Activated naive CD8-positive, alpha-beta T cell treated with anti-CD3 and anti-CD28 coated beads, Interleukin-2, amount 50 U/mL, for 24 hours (primary cell): Measurements from ENCODE around the gene FARP1.
"Not testable (repeated sequence)": the region's sequence is repeated elsewhere in the genome, so short reads cannot be mapped to it uniquely, and the experiment has no call there.

ENCODE experiments used
- ATAC-seq: fragments of 150-1000 bp; cut with Tn5 transposase; one replicate; pipeline ENCODE4 v1.10.0; 2021
- DNase-seq: peaks from one replicate; pipeline ENCODE4 v3.0.0; 2021
- H3K27ac Mint-ChIP-seq: one replicate; pipeline ENCODE4 v1.8.0; 2021; ENCODE audit warnings: mild to moderate bottlenecking, mixed read lengths
- H3K27me3 Mint-ChIP-seq: one replicate; pipeline ENCODE4 v1.8.0; 2021; ENCODE audit warnings: mixed read lengths
- H3K36me3 Mint-ChIP-seq: one replicate; pipeline ENCODE4 v1.8.0; 2021; ENCODE audit warnings: low read depth, mixed read lengths
- H3K4me1 Mint-ChIP-seq: one replicate; pipeline ENCODE4 v1.8.0; 2021; ENCODE audit warnings: mixed read lengths
- H3K4me3 Mint-ChIP-seq: one replicate; pipeline ENCODE4 v1.8.0; 2021; ENCODE audit warnings: mild to moderate bottlenecking, moderate library complexity, mixed read lengths
- H3K9me3 Mint-ChIP-seq: one replicate; pipeline ENCODE4 v1.8.0; 2021; ENCODE audit warnings: mixed read lengths

FARP1 gene

GRCh38 chr13:98216135-98216565, 73.3 kb downstream of the FARP1 start:
- Mint-ChIP-seq H3K4me1 (no peaks in the 10 kb centered on the region), H3K27ac (no peak overlapping the region), H3K9me3 (no peaks in the 10 kb centered on the region), H3K36me3 (no peaks in the 10 kb centered on the region), H3K27me3 (no peaks in the 10 kb centered on the region), H3K4me3 (no peak overlapping the region)
- ATAC-seq (no peak), DNase-seq (no peak)

- DNase-seq (no peak), ATAC-seq (no peak)
- no peaks in the 10 kb centered on the region for H3K9me3 Mint-ChIP-seq
- no peaks in the 10 kb centered on the region for H3K36me3 Mint-ChIP-seq
- H3K4me3 Mint-ChIP-seq = no peak overlapping the region
- H3K4me1 Mint-ChIP-seq = no peaks in the 10 kb centered on the region
- no peak overlapping the region for H3K27ac Mint-ChIP-seq
- no peaks in the 10 kb centered on the region for H3K27me3 Mint-ChIP-seq
Measured at GRCh38 chr13:98216711-98217285, 73.9 kb downstream of the FARP1 start.

GRCh38 chr13:98217597-98217996, 74.7 kb downstream of the FARP1 start:
- no peaks in the 10 kb centered on the region for H3K36me3 Mint-ChIP-seq
- H3K9me3 Mint-ChIP-seq = no peaks in the 10 kb centered on the region
- no peak for DNase-seq
- no peaks in the 10 kb centered on the region for H3K4me1 Mint-ChIP-seq
- no peak overlapping the region for H3K4me3 Mint-ChIP-seq
- no peak overlapping the region for H3K27ac Mint-ChIP-seq
- H3K27me3 Mint-ChIP-seq = no peaks in the 10 kb centered on the region
- ATAC-seq = no peak

DNA sequence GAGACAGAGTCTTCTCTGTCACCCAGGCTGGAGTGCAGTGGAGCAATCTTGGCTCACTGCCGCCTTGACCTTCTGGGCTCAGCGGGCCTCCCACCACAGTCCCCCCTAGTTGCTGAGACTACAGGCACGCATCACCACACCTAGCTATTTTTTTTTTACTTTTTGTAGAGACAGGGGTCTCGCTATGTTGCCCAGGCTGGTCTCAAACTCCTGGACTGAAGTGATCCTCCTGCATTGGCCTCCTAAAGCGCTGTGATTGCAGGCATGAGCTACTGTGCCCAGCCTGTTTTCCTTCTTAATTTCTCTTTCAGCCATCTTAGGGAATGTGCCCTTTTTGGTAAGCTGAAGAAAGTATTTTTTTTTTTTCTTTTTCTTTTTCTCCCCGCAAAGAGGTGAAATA, 76.8 kb downstream of the FARP1 start:
- Mint-ChIP-seq H3K27ac (no peak overlapping the region), H3K36me3 (no peaks in the 10 kb centered on the region)
- no peak for DNase-seq

GRCh38 chr13:98220271-98220791, 77.4 kb downstream of the FARP1 start:
- DNase-seq = no peak
- no peak overlapping the region for H3K4me3 Mint-ChIP-seq
- H3K9me3 Mint-ChIP-seq = no peaks in the 10 kb centered on the region
- H3K4me1 Mint-ChIP-seq = no peaks in the 10 kb centered on the region
- H3K36me3 Mint-ChIP-seq = no peaks in the 10 kb centered on the region
- H3K27me3 Mint-ChIP-seq = no peaks in the 10 kb centered on the region
- H3K27ac Mint-ChIP-seq = no peak overlapping the region
- ATAC-seq = no peak

More for the DNA sequence above, 76.8 kb downstream of the FARP1 start:
- no peak for ATAC-seq
- H3K27me3 Mint-ChIP-seq = no peaks in the 10 kb centered on the region
- no peaks in the 10 kb centered on the region for H3K9me3 Mint-ChIP-seq
- H3K4me3 Mint-ChIP-seq = no peak overlapping the region
- no peaks in the 10 kb centered on the region for H3K4me1 Mint-ChIP-seq

DNA sequence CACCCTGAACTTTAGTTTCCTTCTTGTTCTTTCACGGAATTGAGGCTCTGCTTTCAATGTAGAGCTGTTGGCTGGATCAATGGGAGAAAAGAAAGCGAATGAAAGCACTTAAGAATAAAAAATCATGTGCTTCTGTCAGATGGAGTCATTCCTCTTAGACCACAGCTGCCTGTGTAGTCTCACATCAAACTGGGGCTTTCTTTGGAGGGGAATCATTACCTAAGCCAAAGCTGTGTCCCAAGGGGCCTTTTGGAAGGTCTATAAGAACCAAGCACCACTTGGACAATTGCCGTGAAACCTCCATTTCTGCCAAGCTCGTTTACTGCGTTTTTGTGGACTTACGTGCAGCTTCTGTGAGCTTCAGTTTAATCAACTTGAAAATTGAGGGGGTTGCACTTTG, 78.3 kb downstream of the FARP1 start:
- ATAC-seq = no peak
- no peak overlapping the region for H3K27ac Mint-ChIP-seq
- no peak overlapping the region for H3K4me3 Mint-ChIP-seq

GRCh38 chr13:98222081-98222554, 79.2 kb downstream of the FARP1 start:
- no peak overlapping the region for H3K27ac Mint-ChIP-seq
- no peak for DNase-seq
- no peaks in the 10 kb centered on the region for H3K4me1 Mint-ChIP-seq
- no peak for ATAC-seq
- H3K27me3 Mint-ChIP-seq = no peaks in the 10 kb centered on the region
- no peaks in the 10 kb centered on the region for H3K36me3 Mint-ChIP-seq
- peaks cover under 1% of the 10 kb centered on the region for H3K9me3 Mint-ChIP-seq
- no peak overlapping the region for H3K4me3 Mint-ChIP-seq

More for the DNA sequence above, 78.3 kb downstream of the FARP1 start:
- Mint-ChIP-seq H3K4me1 (no peaks in the 10 kb centered on the region), H3K27me3 (no peaks in the 10 kb centered on the region), H3K9me3 (no peaks in the 10 kb centered on the region), H3K36me3 (no peaks in the 10 kb centered on the region)
- DNase-seq = no peak

- Mint-ChIP-seq H3K27ac (no peak overlapping the region), H3K4me1 (no peaks in the 10 kb centered on the region), H3K27me3 (no peaks in the 10 kb centered on the region), H3K4me3 (no peak overlapping the region), H3K36me3 (no peaks in the 10 kb centered on the region), H3K9me3 (peaks cover 7% of the 10 kb centered on the region)
- DNase-seq (no peak), ATAC-seq (no peak)
Measured at GRCh38 chr13:98222816-98223215, 79.9 kb downstream of the FARP1 start.

DNA sequence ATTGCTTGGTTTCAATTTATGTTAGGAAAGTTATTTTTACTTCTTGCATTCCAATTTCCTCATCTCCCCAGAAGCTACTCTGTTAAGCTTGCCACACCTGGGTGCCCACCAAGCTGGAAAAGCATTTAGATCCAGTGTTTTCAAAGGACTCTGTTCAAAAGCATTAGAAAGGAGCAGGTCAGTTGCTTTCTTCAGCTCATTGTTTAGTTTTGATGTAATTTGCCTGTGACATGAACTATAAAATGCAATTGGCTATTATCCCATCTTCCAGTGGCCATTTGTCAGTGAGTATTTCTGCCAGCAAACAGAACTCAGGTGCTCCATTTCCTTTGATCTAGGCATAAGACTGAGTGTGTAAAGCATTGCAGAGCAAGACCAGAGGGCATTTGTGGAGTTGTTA, 80.8 kb downstream of the FARP1 start:
- Mint-ChIP-seq H3K4me3 (no peak overlapping the region), H3K9me3 (peaks cover 7% of the 10 kb centered on the region), H3K4me1 (no peaks in the 10 kb centered on the region), H3K27ac (no peak overlapping the region), H3K36me3 (no peaks in the 10 kb centered on the region), H3K27me3 (no peaks in the 10 kb centered on the region)
- no peak for ATAC-seq
- DNase-seq = no peak

GRCh38 chr13:98224557-98224956, 81.7 kb downstream of the FARP1 start:
- ATAC-seq = no peak
- no peaks in the 10 kb centered on the region for H3K27me3 Mint-ChIP-seq
- H3K4me1 Mint-ChIP-seq = no peaks in the 10 kb centered on the region
- no peaks in the 10 kb centered on the region for H3K36me3 Mint-ChIP-seq
- DNase-seq = no peak
- H3K27ac Mint-ChIP-seq = no peak overlapping the region
- H3K4me3 Mint-ChIP-seq = no peak overlapping the region
- H3K9me3 Mint-ChIP-seq = peaks cover 7% of the 10 kb centered on the region

DNA sequence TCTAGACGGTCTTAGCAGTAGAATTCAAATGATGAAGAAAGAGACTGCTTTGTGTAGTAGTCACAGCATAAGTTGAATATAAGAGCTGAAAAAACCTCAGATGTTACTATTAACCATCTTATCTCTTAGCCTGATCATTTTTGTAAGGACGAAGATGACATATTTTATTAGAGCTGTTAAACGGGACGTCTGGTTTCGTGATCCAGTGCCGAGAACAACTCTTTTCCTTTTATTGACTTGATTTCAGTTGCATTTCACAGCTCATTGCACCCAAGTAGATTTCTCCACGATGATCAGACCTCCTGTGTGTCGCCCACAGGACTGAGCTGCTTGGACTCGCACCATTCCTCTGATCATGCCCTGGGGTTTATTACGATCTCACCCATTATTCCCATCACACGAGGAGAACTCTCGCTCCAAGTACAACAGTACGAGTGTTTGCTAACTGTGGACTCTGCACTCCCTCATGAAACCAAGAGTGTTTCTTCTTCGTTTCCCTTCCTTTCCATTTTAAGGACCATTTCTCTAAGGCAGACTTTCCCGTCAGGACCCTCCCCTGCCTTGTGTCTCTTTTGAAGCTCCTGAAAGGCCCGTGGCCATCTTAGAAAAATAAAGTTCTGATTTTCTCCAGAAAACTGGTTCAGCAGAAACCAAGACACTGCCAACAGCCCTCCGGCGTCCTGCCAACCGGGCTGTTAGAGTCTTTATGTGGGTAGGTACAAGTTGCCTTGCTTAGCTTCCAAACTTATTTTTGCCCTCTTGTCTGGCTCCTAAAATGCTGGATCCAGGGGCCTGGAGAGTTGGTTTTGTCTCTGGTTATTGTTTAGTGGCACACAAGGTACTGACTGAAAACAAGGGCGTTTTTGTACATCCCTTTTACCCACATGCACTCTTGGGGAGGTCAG, 82.4 kb downstream of the FARP1 start:
- Mint-ChIP-seq H3K27me3 (no peaks in the 10 kb centered on the region), H3K36me3 (no peaks in the 10 kb centered on the region), H3K4me1 (no peaks in the 10 kb centered on the region), H3K9me3 (peaks cover 7% of the 10 kb centered on the region), H3K4me3 (no peak overlapping the region), H3K27ac (no peak overlapping the region)
- no peak for ATAC-seq
- no peak for DNase-seq

DNA sequence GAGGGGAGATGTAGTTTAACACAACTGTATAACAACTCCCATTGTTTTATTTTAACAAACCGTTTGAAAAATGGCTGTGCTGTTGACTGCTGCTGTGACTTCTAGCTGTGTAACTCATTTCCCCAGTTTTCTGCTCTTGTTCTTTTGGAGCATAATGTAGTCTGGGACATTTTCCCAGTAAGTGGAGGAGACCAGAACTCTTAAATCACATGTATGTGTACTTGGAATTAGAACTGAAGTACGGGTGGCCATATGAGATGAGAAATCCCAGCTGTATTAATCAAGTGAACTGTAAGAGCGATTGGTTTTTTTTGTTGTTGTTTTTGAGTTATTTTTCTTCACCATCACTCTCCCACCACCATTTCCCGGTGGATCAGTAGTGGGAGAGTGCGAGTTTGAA, 83.6 kb downstream of the FARP1 start:
- no peak for ATAC-seq
- Mint-ChIP-seq H3K36me3 (no peaks in the 10 kb centered on the region), H3K4me3 (no peak overlapping the region), H3K27me3 (no peaks in the 10 kb centered on the region), H3K9me3 (peaks cover 13% of the 10 kb centered on the region), H3K27ac (no peak overlapping the region), H3K4me1 (no peaks in the 10 kb centered on the region)
- no peak for DNase-seq

GRCh38 chr13:98228661-98229341, 85.9 kb downstream of the FARP1 start:
- Mint-ChIP-seq H3K4me1 (no peaks in the 10 kb centered on the region), H3K27me3 (peaks cover 1% of the 10 kb centered on the region), H3K27ac (no peak overlapping the region), H3K4me3 (no peak overlapping the region), H3K9me3 (peaks cover 13% of the 10 kb centered on the region), H3K36me3 (no peaks in the 10 kb centered on the region)
- DNase-seq = no peak
- ATAC-seq = no peak

DNA sequence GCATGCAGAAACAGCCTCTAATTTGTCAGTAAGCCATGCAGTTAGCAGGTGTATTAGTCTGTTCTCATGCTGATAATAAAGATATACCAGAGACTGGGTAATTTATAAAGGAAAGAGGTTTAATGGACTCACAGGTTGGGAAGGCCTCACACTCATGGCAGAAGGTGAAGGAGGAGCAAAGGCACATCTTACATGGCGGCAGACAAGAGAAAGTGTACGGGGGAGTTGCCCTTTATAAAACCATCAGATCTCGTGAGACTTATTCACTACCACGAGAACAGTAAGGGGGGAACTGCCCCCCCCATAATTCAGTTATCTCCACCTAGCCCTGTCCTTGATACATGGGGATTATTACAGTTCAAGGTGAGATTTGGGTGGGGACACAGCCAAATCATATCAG, 87.9 kb downstream of the FARP1 start:
- peaks cover 13% of the 10 kb centered on the region for H3K9me3 Mint-ChIP-seq
- H3K4me1 Mint-ChIP-seq = not testable (repeated sequence)

More for the DNA sequence above, 87.9 kb downstream of the FARP1 start:
- DNase-seq, H3K4me3 Mint-ChIP-seq, H3K27me3 Mint-ChIP-seq, H3K27ac Mint-ChIP-seq, H3K36me3 Mint-ChIP-seq, ATAC-seq: not testable (repeated sequence)
